ENCODE measurements around the gene NOSTRIN. TPM values are rescaled to one million over a fixed set of nuclear protein-coding genes. Genes with fewer than 3 reads are reported as not detected.

NOSTRIN gene
- total RNA-seq, 1 experiment from 2014 or later: 0.68 TPM

DNA sequence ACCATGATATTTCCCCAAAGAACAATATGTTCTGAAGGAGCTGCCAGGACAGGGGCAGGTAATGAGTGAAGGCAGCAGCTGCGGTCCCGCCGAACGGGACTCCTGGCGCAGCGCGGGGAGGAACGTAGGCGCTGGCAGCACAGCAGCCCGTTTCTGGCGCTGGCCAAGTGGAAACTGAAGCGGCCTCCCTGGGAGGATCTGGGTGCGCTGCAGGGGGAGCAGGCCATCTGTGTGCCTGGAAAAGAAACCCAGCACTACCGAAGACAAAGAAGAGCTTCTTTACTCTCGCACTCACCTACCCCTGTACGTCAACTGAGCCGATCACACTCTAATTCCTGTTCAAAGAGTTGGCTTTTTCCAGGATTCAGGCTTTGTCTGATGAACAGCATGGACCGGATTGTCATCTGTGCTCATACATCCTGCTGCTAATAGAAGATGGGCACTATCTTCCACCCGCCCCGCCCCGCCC is 110.5 kb downstream of the NOSTRIN start:
- no peaks in the 10 kb centered on the region for H3K9me3 ChIP-seq (ENCODE audit: insufficient read depth, low read depth)
- no peak overlapping the region for H3K4me3 ChIP-seq
- no peaks in the 10 kb centered on the region for H3K4me1 ChIP-seq (replicated peaks; ENCODE audit: insufficient read depth)
- ChIA-PET POLR2A (ENCODE audit: unreplicated experiment) (no interaction called here), CTCF (no interaction called here)
- H2AFZ ChIP-seq: no peak overlapping the region
- H3K79me2 ChIP-seq (ENCODE audit: low read depth): no peaks in the 10 kb centered on the region
- DNase-seq: no peak
- no TSS peak for BruUV-seq (replicated peaks)
- no peaks in the 10 kb centered on the region for H3K36me3 ChIP-seq (ENCODE audit: low read depth)
- TF ChIP-seq EZH2 (IDR thresholded peaks at IDR 0.05; ENCODE audit: low read depth): no peak
- TF ChIP-seq, protein P1, sequence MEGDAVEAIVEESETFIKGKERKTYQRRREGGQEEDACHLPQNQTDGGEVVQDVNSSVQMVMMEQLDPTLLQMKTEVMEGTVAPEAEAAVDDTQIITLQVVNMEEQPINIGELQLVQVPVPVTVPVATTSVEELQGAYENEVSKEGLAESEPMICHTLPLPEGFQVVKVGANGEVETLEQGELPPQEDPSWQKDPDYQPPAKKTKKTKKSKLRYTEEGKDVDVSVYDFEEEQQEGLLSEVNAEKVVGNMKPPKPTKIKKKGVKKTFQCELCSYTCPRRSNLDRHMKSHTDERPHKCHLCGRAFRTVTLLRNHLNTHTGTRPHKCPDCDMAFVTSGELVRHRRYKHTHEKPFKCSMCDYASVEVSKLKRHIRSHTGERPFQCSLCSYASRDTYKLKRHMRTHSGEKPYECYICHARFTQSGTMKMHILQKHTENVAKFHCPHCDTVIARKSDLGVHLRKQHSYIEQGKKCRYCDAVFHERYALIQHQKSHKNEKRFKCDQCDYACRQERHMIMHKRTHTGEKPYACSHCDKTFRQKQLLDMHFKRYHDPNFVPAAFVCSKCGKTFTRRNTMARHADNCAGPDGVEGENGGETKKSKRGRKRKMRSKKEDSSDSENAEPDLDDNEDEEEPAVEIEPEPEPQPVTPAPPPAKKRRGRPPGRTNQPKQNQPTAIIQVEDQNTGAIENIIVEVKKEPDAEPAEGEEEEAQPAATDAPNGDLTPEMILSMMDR (conservative IDR thresholded peaks at IDR 0.05): no peak
- no peaks in the 10 kb centered on the region for H4K20me1 ChIP-seq (ENCODE audit: insufficient read depth)
- no peaks in the 10 kb centered on the region for H3K27me3 ChIP-seq (ENCODE audit: insufficient read depth, low read depth)
- intact Hi-C loops (cut with micrococcal nuclease; ENCODE audit: unreplicated experiment): no loop called here
- no peaks in the 10 kb centered on the region for H3F3A ChIP-seq (ENCODE audit: insufficient read depth, low read depth)
- H3K4me2 ChIP-seq: no peak overlapping the region
- no peak overlapping the region for H3K27ac ChIP-seq
- H3K9me2 ChIP-seq (ENCODE audit: insufficient read depth): no peaks in the 10 kb centered on the region

DNA sequence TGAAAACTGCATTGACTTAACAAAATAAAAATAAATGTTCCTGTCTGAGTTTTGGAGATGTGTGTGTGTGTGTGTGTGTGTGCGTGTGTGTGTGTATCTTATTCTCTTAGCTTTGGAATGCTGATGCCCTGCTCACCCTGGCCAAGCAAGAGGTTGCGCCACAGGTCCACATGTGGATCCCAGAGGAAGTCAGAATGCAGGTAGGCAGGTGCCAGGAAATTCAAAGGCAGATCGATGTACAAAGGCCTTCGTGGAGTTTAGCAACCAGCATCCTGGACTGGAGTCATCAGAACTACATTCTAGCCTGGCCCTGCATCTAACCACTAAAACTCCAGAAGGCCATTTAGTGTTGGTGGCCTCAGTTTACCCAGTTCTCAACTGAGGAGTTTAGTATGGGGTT is 111.1 kb downstream of the NOSTRIN start:
- no TSS peak for BruUV-seq (replicated peaks)
- H3K36me3 ChIP-seq (ENCODE audit: low read depth): no peaks in the 10 kb centered on the region
- H3K9me2 ChIP-seq (ENCODE audit: insufficient read depth): no peaks in the 10 kb centered on the region
- TF ChIP-seq EZH2 (IDR thresholded peaks at IDR 0.05; ENCODE audit: low read depth): no peak
- TF ChIP-seq, protein P1 (conservative IDR thresholded peaks at IDR 0.05): no peak
- no peak overlapping the region for H3K4me3 ChIP-seq
- no peaks in the 10 kb centered on the region for H3K79me2 ChIP-seq (ENCODE audit: low read depth)
- ChIA-PET POLR2A (ENCODE audit: unreplicated experiment) (no interaction called here), CTCF (no interaction called here)
- no peak overlapping the region for H3K27ac ChIP-seq
- H3K4me1 ChIP-seq (replicated peaks; ENCODE audit: insufficient read depth): no peaks in the 10 kb centered on the region
- intact Hi-C loops (cut with micrococcal nuclease; ENCODE audit: unreplicated experiment): no loop called here
- no peak overlapping the region for H2AFZ ChIP-seq
- H3K27me3 ChIP-seq (ENCODE audit: insufficient read depth, low read depth): no peaks in the 10 kb centered on the region
- H3F3A ChIP-seq (ENCODE audit: insufficient read depth, low read depth): no peaks in the 10 kb centered on the region
- no peaks in the 10 kb centered on the region for H3K9me3 ChIP-seq (ENCODE audit: insufficient read depth, low read depth)
- no peak overlapping the region for H3K4me2 ChIP-seq
- DNase-seq: no peak
- no peaks in the 10 kb centered on the region for H4K20me1 ChIP-seq (ENCODE audit: insufficient read depth)

Other genes starting within 250 kb of the NOSTRIN start
- gene SPC25, start 87.8 kb downstream of the NOSTRIN start, total RNA-seq (2021): 20.0 and 20.7 TPM in 2 replicates
- gene G6PC2, start 98.7 kb downstream of the NOSTRIN start, total RNA-seq (2021): not detected in 2 replicates
- gene ABCB11, start 228.7 kb downstream of the NOSTRIN start, total RNA-seq (2021): not detected in 2 replicates